Measurements from ENCODE around the gene DTNB. TPM values are rescaled to one million over a fixed set of nuclear protein-coding genes. Genes with fewer than 3 reads are reported as not detected.

Gene DTNB
- total RNA-seq, 1 donor from 2014 or later, result 3.3 TPM

DNA sequence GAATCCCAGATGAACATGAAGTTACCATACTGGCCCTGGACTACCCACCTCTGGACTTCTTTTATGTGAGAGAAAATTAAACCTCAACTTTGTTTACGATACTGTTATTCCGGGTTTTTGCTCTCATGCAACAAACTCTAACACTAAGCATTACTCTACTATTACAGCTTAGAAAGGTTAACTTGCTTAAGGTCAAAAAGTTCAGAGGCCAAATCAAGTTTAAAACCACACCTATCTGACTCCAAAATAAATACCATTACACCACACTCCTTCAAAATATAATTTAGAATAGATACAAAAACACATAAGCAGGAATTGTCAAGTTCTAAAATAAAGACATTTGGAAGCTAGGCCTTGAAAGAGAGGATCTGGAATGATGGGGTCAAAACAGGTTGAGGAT lies 75.0 kb downstream of the DTNB start:
- DNase-seq (ENCODE audit: missing footprints), result no peak
- no peak for ATAC-seq
- intact Hi-C loops (cut with DNase I), result no loop called here

- DNase-seq (ENCODE audit: missing footprints), result no peak
- no peak for ATAC-seq
- intact Hi-C loops (cut with DNase I), result no loop called here
These were observed 75.5 kb downstream of the DTNB start for GRCh38 chr2:25597881-25598280.

GRCh38 chr2:25596516-25597244 lies 76.7 kb downstream of the DTNB start:
- DNase-seq (ENCODE audit: missing footprints), result no peak
- intact Hi-C loops (cut with DNase I), result no loop called here
- ATAC-seq, result no peak

- DNase-seq (ENCODE audit: missing footprints), result no peak
- no peak for ATAC-seq
- intact Hi-C loops (cut with DNase I), result no loop called here
These were observed 78.0 kb downstream of the DTNB start for GRCh38 chr2:25595393-25595792.

GRCh38 chr2:25594991-25595390 lies 78.4 kb downstream of the DTNB start:
- no peak for ATAC-seq
- DNase-seq (ENCODE audit: missing footprints), result no peak
- intact Hi-C loops (cut with DNase I), result no loop called here

DNA sequence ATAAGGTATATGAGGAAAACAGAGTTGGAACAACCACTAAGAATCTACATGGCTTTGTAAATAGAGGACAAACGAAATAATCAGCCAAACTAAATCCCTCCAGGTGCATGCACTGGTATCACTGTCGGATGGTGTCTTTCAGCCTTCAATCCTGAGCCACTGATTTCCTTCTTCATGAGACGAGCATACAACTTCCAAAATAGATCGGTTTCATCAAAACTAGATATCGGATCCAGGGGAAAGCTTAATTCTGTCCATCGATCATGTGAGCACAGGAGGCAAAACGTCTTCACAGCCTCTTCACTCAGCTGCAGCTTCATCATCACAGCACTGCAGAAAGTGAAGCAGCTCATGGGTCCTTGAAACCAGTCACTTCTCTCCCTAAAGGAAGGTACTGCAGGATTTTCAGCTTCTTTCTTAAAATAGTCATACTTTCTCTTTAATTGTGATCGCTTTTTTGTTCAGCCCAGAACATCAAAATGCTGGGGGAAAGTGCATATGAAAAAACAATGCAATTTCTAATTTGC lies 80.5 kb downstream of the DTNB start:
- ATAC-seq, result no peak
- no peak for DNase-seq (ENCODE audit: missing footprints)
- intact Hi-C loops (cut with DNase I), result no loop called here

GRCh38 chr2:25590921-25591505 lies 82.4 kb downstream of the DTNB start:
- ATAC-seq, result no peak
- intact Hi-C loops (cut with DNase I), result no loop called here
- DNase-seq (ENCODE audit: missing footprints), result no peak

DNA sequence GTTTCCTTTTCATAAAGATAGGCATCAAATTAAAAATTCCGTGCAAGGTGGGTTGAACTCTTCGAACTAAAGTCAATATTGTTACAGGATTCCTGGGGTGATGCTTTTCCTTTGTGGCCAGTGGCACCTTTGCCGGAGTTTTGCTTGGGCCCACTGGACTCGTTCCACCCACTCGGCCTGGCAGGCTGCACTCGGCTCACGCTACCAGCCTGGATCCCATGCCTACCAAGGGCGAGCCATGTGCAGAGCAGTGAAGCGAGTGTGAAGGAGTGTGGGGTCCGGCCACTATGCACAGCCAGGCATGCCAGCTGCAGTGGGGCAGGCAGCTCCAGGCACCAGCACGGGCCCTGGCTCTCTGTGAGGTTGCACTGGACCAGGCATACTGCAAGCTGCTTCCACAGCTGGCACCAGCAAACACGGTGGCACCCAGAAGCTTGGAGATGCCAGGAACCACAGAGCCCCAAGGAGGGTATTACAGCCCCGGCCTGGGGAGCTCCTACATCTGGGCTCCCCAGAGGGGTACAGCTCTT lies 83.6 kb downstream of the DTNB start:
- ATAC-seq, result no peak
- intact Hi-C loops (cut with DNase I), result no loop called here
- no peak for DNase-seq (ENCODE audit: missing footprints)

DNA sequence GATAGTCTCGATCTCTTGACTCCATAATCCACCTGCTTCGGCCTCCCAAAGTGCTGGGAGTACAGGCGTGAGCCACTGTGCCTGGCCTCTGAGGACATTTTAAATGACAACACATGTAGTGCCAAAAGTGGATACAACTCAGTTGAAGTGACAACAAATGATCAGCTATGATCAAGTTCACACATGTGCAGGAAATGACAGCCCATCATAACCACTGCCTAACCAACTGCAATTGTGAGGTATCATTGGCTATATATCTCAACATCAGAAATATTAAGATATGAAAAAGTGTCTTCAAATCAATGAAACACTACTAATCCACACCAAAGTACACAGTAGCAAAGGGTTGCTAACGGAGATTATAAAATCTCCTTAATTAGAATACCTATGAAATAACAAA lies 84.8 kb downstream of the DTNB start:
- ATAC-seq (no peak), DNase-seq (ENCODE audit: missing footprints) (no peak)
- intact Hi-C loops (cut with DNase I), result no loop called here

- intact Hi-C loops (cut with DNase I), result no loop called here
- DNase-seq (ENCODE audit: missing footprints) (no peak), ATAC-seq (no peak)
These were observed 86.0 kb downstream of the DTNB start for GRCh38 chr2:25587361-25587760.

- DNase-seq (ENCODE audit: missing footprints), result no peak
- ATAC-seq, result no peak
- intact Hi-C loops (cut with DNase I), result no loop called here
These were observed 86.6 kb downstream of the DTNB start for GRCh38 chr2:25586726-25587144.

GRCh38 chr2:25585189-25585588 lies 88.2 kb downstream of the DTNB start:
- intact Hi-C loops (cut with DNase I), result no loop called here
- ATAC-seq (no peak), DNase-seq (ENCODE audit: missing footprints) (no peak)

DNA sequence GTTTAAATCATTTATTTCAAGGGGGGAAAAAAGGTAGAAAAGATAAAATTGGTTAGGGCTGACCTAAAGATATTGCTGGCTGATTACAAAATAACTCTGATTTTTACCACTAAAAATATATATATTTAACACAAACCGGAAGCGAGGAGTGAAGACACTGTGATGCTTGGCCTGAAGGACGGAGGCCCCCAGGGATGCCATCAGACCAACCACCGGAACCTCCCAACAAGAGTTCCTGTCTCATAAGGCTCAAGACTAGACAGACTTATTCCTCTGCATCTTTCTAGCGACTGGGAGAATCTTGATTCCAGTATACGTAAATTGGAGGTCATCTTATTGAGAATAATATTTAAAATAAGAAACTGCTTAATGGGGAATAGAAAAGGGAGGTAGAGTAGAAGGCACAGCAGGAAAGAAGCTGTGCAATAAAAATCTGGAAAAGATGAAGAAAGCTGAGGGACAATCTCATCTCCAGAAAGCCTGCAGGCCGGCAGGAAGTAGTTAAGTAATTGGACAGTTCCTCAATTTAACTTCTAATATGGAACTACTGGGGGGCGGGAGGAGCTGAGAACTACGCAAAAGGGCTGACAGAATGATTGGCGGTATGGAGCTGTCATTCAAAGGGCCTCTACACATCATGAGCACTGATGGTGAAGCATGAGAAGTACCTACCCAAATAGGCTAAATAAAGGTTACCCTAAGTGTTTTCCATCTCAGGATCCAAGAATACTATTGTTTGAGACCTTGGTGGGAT lies 91.1 kb downstream of the DTNB start:
- intact Hi-C loops (cut with DNase I), result no loop called here
- ATAC-seq (no peak), DNase-seq (ENCODE audit: missing footprints) (no peak)

- no peak for DNase-seq (ENCODE audit: missing footprints)
- no peak for ATAC-seq
- intact Hi-C loops (cut with DNase I), result no loop called here
These were observed 96.8 kb downstream of the DTNB start for GRCh38 chr2:25576596-25576995.

DNA sequence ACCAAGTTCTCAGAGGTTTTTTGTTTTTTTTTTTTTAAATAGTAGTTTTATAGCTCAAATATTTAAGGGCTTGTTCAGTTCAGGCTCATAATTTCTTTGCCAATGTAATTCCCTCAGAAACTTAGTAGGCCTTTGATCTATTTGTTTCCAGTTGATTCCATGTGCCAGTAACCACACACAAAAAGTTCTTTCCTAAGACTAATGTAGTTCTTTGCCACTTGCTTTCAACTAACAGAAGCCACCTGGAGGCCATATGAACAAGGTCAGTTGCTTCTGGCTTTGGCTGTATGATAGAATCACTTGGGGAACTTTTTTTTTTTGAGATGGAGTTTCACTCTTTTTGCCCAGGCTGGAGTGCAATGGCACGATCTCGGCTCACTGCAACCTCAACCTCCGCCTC lies 100.7 kb downstream of the DTNB start:
- intact Hi-C loops (cut with DNase I), result no loop called here
- DNase-seq (ENCODE audit: missing footprints), result no peak
- ATAC-seq, result no peak

DNA sequence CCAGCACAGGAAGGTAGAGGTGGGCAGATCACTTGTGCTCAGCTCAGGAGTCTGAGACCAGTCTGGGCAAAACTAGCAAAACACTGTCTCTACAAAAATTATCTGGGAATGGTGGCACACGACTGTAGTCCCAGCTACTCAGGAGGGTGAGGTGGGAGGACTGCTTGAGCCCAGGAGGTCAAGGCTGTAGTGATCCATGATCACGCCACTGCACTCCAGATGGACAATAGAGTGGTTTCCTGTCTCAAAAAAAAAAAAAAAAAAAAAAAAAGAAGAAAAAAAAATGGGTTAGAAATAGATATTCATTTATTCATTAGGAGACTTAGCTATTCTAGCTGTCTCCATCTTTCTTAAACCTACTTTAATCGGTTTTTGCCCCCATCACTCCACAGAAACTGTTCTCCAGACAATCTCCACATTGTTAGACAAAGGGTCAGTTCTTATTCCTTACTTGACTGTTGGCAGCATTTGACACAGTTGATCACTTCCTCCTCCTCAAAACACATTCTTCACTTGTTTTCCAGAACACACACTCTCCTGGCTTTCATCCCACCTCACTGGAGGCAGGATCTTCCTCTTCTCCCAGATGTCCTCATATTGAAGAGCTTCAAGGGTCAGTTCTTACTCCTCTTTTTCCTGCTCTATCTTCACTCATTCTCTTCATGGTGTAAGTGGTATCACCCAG lies 103.1 kb downstream of the DTNB start:
- no peak for DNase-seq (ENCODE audit: missing footprints)
- intact Hi-C loops (cut with DNase I), result no loop called here
- no peak for ATAC-seq

GRCh38 chr2:25567406-25567805 lies 106.0 kb downstream of the DTNB start:
- no peak for DNase-seq (ENCODE audit: missing footprints)
- ATAC-seq, result peak; percentile 54
- intact Hi-C loops (cut with DNase I), result no loop called here

DNA sequence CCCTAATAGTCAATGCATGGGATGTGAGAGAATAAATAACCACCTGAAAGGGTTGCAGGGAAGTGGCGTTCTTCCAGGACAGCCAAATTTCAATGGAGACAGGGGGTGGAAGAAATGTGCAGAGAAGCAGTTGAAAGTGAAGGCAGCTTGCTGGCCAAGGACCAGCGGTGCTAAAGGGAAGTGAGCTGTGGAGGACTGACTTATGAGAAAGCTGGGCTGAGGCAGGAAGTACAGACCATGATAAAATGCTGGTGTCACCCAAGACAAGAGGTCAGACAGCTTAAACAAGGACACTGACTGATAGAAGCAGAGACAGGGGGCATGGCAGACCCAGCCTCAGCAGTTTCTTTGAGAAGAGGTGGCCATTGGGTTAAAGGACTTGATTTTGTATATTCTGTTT lies 106.7 kb downstream of the DTNB start:
- intact Hi-C loops (cut with DNase I), result no loop called here
- DNase-seq (ENCODE audit: missing footprints) (peak; percentile 73), ATAC-seq (peak; percentile 63)

- intact Hi-C loops (cut with DNase I), result no loop called here
- no peak for ATAC-seq
- DNase-seq (ENCODE audit: missing footprints), result no peak
These were observed 107.3 kb downstream of the DTNB start for GRCh38 chr2:25566094-25566493.
